ENCODE results near the gene CCDC126. TPM values are rescaled to one million over a fixed set of nuclear protein-coding genes. Genes with fewer than 3 reads are reported as not detected.

The CCDC126 gene
- total and polyA plus RNA-seq, 2 donors (not counting 1 experiment from before 2014, with no cell fraction given) = 7.1 to 9.7 TPM

DNA sequence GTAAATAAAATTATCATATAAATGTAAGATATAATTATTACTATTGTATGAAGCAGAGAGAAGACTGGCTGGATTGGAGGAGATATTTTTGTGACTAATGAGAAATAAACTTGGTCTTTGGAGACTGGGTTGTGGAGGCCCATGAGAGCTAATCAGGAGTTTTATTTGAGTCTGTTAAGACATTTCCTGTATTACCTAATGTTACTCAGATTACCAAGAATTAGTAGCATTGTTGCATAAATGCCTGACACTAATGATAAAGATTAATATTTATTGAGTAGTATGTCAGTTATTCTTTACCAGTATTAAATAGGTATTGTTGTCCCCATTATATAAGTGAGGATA, 7.1 kb downstream of the CCDC126 start:
- DNase-seq (ENCODE audit: low read depth in 2 of 2) = no peak
- H2AFZ ChIP-seq (ENCODE audit: low read length) = no peak overlapping the region
- H3K9ac ChIP-seq (ENCODE audit: insufficient read depth, low read length) = no peak overlapping the region
- no peaks in the 10 kb centered on the region for H3K27me3 ChIP-seq (ENCODE audit: control insufficient read depth, insufficient read depth, low read length)
- TF ChIP-seq EZH2 (IDR thresholded peaks at IDR 0.05; ENCODE audit: low read length, missing control alignments) = no peak
- TF ChIP-seq, protein P1, sequence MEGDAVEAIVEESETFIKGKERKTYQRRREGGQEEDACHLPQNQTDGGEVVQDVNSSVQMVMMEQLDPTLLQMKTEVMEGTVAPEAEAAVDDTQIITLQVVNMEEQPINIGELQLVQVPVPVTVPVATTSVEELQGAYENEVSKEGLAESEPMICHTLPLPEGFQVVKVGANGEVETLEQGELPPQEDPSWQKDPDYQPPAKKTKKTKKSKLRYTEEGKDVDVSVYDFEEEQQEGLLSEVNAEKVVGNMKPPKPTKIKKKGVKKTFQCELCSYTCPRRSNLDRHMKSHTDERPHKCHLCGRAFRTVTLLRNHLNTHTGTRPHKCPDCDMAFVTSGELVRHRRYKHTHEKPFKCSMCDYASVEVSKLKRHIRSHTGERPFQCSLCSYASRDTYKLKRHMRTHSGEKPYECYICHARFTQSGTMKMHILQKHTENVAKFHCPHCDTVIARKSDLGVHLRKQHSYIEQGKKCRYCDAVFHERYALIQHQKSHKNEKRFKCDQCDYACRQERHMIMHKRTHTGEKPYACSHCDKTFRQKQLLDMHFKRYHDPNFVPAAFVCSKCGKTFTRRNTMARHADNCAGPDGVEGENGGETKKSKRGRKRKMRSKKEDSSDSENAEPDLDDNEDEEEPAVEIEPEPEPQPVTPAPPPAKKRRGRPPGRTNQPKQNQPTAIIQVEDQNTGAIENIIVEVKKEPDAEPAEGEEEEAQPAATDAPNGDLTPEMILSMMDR (conservative IDR thresholded peaks at IDR 0.05 in 1 of 2, IDR thresholded peaks at IDR 0.05 in 1 of 2; ENCODE audit: low read depth in 1 of 2, low read length in 2 of 2) = no peak
- no peak overlapping the region for H3K27ac ChIP-seq (ENCODE audit: insufficient read depth, low read length)
- no peak overlapping the region for H3K4me3 ChIP-seq (replicated peaks in 1 of 4; ENCODE audit: control extremely low read depth in 1 of 4, insufficient read depth in 1 of 4, low read depth in 3 of 4, low read length in 4 of 4)
- no peaks in the 10 kb centered on the region for H3K9me3 ChIP-seq (ENCODE audit: control insufficient read depth, insufficient read depth, low read depth, low read length)
- no peaks in the 10 kb centered on the region for H4K20me1 ChIP-seq (ENCODE audit: control insufficient read depth, extremely low read depth, insufficient read depth, low read length)
- H3K79me2 ChIP-seq (ENCODE audit: control insufficient read depth, insufficient read depth, low read length) = no peaks in the 10 kb centered on the region
- H3K36me3 ChIP-seq (ENCODE audit: control insufficient read depth, insufficient read depth, low read length) = no peaks in the 10 kb centered on the region
- no peak overlapping the region for H3K4me2 ChIP-seq (ENCODE audit: extremely low read depth, insufficient read depth, low read length)
- H3K4me1 ChIP-seq (ENCODE audit: control insufficient read depth, extremely low read depth, insufficient read depth, low read length) = no peaks in the 10 kb centered on the region

GRCh38 chr7:23607130-23607529, 9.9 kb downstream of the CCDC126 start:
- no peaks in the 10 kb centered on the region for H3K4me1 ChIP-seq (ENCODE audit: control insufficient read depth, extremely low read depth, insufficient read depth, low read length)
- H3K79me2 ChIP-seq (ENCODE audit: control insufficient read depth, insufficient read depth, low read length) = no peaks in the 10 kb centered on the region
- no peak overlapping the region for H2AFZ ChIP-seq (ENCODE audit: low read length)
- no peaks in the 10 kb centered on the region for H3K27me3 ChIP-seq (ENCODE audit: control insufficient read depth, insufficient read depth, low read length)
- H3K27ac ChIP-seq (ENCODE audit: insufficient read depth, low read length) = no peak overlapping the region
- no peaks in the 10 kb centered on the region for H3K36me3 ChIP-seq (ENCODE audit: control insufficient read depth, insufficient read depth, low read length)
- no peak overlapping the region for H3K4me3 ChIP-seq (replicated peaks in 1 of 4; ENCODE audit: control extremely low read depth in 1 of 4, insufficient read depth in 1 of 4, low read depth in 3 of 4, low read length in 4 of 4)
- no peak for DNase-seq (ENCODE audit: low read depth in 2 of 2)
- TF ChIP-seq, protein P1 (conservative IDR thresholded peaks at IDR 0.05 in 1 of 2, IDR thresholded peaks at IDR 0.05 in 1 of 2; ENCODE audit: low read depth in 1 of 2, low read length in 2 of 2) = no peak
- no peak for TF ChIP-seq EZH2 (IDR thresholded peaks at IDR 0.05; ENCODE audit: low read length, missing control alignments)
- no peak overlapping the region for H3K9ac ChIP-seq (ENCODE audit: insufficient read depth, low read length)
- no peak overlapping the region for H3K4me2 ChIP-seq (ENCODE audit: extremely low read depth, insufficient read depth, low read length)
- H3K9me3 ChIP-seq (ENCODE audit: control insufficient read depth, insufficient read depth, low read depth, low read length) = no peaks in the 10 kb centered on the region
- H4K20me1 ChIP-seq (ENCODE audit: control insufficient read depth, extremely low read depth, insufficient read depth, low read length) = no peaks in the 10 kb centered on the region

DNA sequence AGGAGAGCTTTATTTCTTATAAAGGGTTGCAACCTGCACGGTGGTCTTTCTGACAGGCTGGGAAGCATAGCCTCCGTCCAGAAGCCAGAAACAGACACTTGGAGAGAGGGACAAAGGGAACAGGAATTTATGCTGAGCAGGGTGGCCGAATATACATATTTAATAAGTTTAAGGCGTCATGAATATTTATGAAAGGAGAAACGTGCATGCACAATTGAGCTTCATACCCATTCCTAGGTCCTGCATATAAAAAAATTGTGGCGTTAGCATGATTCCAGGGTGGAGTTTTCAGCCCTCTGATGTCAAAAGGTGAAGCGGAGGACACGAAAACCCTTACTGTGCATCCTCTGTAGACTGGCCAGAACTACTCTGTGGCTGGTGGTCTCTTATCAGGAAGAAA, 10.7 kb downstream of the CCDC126 start:
- no peak overlapping the region for H3K27ac ChIP-seq (ENCODE audit: insufficient read depth, low read length)
- H3K9me3 ChIP-seq (ENCODE audit: control insufficient read depth, insufficient read depth, low read depth, low read length) = no peaks in the 10 kb centered on the region
- no peak overlapping the region for H3K4me2 ChIP-seq (ENCODE audit: extremely low read depth, insufficient read depth, low read length)
- H3K27me3 ChIP-seq (ENCODE audit: control insufficient read depth, insufficient read depth, low read length) = no peaks in the 10 kb centered on the region
- H3K4me3 ChIP-seq (replicated peaks in 1 of 4; ENCODE audit: control extremely low read depth in 1 of 4, insufficient read depth in 1 of 4, low read depth in 3 of 4, low read length in 4 of 4) = no peak overlapping the region
- no peak for DNase-seq (ENCODE audit: low read depth in 2 of 2)
- H3K4me1 ChIP-seq (ENCODE audit: control insufficient read depth, extremely low read depth, insufficient read depth, low read length) = no peaks in the 10 kb centered on the region
- H3K9ac ChIP-seq (ENCODE audit: insufficient read depth, low read length) = no peak overlapping the region
- no peak for TF ChIP-seq EZH2 (IDR thresholded peaks at IDR 0.05; ENCODE audit: low read length, missing control alignments)
- TF ChIP-seq, protein P1 (conservative IDR thresholded peaks at IDR 0.05 in 1 of 2, IDR thresholded peaks at IDR 0.05 in 1 of 2; ENCODE audit: low read depth in 1 of 2, low read length in 2 of 2) = no peak
- no peak overlapping the region for H2AFZ ChIP-seq (ENCODE audit: low read length)
- H4K20me1 ChIP-seq (ENCODE audit: control insufficient read depth, extremely low read depth, insufficient read depth, low read length) = no peaks in the 10 kb centered on the region
- H3K36me3 ChIP-seq (ENCODE audit: control insufficient read depth, insufficient read depth, low read length) = no peaks in the 10 kb centered on the region
- no peaks in the 10 kb centered on the region for H3K79me2 ChIP-seq (ENCODE audit: control insufficient read depth, insufficient read depth, low read length)
